NCI-H510A treated with DMSO at 0.1 percent for 48 hours (cell line): Measurements from ENCODE around the gene VSNL1.

Source experiments
- DNase-seq: peaks from one replicate; lab custom pipeline; 2025; lab: John Stamatoyannopoulos, UW

Gene VSNL1

DNA sequence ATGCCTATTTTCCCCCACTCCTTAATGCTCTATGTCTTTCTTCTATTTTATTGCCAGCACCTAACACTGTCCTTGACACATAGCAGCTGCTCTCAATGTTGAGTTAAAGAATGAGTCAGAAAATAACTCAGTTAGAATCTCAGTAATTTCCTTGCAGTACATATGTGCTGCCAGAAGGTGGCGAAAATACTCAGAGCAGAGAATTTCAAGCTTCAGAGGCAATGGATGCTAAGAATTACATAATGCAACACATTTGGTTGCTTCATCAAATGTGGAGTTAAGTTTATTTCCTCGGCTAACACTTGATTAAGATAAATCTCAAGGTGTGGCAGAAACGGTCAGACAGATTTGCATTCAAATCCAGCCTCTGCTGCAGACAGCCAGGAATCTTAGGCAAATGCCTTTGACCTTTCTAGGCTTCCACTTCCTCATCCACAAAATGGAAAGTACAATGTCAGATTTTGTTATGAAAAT, 105.6 kb downstream of the VSNL1 start:
- DNase-seq = peak; percentile 78

DNA sequence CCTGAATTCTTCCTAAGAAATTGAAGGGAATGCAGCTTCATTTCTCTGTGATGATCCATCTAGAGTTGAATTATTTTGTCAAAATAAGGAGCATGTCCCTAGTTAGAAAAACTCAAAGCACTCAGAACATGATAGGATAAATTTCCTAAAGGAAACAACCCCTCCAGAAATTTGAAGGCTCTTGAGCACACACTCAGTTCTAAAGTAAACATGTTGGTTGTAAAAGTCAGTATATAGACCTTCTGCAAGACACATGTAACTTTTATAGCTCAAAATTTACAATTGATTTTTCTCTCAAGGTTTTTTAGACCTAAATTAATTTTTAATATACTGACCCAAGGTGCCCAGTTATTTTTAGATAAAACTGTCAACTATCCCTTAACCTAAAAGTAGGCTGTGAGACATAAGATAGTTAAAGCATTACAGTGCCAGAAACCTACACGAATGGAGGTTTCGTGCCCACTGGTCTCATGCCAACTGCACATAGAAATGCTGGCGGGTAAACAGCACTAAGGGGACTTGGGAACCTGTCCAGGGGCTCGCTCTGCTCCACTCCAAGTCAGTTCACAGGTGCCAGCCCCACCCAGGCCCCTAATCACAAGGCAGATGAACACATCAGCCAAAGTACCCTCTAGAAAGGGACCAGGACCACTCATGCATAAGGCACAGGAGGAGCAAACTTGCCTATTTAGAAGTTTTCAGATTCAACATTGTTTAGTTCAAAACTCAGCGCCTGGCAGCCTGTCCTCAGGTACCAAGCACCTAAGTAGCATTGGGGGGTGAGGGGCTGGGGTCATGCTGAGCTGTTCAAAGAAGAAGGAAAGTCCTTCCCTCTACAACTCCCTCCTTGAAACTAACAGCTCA, 106.6 kb downstream of the VSNL1 start:
- DNase-seq = peak; percentile 51

DNA sequence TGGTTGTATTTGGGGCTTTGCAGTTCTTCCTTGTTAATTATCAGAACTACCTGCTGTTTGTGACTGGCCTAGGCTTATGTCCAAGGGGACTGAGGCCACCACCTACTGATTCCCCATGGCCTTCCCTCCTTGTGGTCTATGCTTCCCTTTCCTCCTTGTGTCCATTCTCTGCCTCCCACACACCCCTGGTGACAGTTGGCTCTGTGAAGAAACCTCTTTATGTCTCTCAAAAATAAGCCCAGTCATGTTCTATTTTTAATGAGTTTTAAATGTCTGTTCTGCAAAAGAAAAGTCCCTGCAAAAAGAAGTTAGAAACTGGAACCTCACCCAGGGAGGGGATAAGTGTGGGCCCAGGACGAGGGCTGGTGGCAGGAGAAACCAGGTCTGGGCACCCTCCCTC, 108.1 kb downstream of the VSNL1 start:
- DNase-seq = no peak

DNA sequence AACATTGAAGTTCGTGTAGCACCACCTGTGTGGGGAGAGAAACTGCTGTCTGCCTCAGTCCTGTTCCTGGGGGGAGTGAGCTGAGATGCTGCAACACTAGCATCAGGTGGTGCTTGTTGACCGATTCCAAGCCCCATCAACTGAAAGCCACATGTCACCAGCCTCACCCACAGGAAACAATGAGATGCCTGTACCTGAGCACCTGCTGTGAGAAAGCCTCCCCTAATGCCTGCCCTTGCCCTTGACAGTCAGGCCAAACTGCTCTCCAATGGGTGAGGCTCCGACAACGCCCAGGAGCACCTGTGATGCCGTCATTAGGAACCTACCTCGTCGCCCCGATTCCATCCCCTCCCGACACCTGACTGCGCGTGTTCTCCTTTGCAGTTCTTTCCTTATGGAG, 108.5 kb downstream of the VSNL1 start:
- DNase-seq = no peak

DNA sequence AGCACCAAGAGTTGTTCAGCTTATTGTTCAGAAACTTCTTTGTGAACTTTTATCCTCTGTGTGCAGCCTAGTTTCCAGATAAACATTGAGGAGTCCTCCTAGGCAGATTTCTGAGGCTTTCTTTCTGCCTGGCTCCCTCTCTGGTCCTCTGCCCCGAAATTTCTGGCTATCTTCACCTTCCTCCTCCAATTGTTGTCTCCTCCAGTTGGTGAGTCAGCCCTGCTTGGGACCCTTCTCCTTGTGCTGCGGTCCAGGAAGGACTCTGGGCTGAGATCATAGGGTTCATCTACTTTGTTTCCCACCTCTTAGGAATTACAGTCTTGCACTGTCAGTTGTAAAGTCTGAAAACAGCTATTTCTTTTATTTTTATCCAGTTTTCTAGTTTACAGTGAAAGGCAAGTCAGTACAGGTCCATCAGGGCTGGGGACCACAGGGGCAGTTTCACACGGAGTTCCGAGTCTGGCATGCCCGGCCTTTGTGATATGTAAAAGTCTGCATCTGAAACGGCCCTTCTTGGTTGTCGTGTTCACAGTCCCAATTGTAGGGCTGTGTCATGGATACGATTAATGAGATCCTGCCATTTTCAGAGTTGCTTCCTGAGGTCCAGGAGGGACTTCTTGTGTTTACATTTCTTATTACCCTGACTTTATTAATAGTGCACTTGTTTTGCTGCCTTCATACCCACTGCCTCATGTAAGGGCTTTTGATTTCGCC, 112.3 kb downstream of the VSNL1 start:
- DNase-seq = no peak

DNA sequence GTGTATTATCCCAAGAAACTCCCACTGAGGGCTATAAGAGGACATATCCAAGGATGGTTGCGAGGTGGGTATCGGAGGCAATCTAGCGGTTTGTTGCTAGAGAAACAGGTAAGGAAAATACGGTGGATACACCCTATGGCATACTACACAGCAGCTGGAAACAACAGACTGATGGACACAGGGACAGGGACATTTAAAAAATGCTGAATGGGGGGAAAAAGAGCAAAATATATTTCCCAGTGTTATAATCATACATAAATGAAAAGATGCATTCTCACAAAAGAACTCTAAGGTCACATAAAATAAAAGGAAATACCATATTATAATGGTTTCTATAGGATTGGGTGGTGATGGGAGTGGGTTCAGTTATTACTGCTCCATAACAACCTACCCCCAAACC, 117.3 kb downstream of the VSNL1 start:
- DNase-seq = no peak

DNA sequence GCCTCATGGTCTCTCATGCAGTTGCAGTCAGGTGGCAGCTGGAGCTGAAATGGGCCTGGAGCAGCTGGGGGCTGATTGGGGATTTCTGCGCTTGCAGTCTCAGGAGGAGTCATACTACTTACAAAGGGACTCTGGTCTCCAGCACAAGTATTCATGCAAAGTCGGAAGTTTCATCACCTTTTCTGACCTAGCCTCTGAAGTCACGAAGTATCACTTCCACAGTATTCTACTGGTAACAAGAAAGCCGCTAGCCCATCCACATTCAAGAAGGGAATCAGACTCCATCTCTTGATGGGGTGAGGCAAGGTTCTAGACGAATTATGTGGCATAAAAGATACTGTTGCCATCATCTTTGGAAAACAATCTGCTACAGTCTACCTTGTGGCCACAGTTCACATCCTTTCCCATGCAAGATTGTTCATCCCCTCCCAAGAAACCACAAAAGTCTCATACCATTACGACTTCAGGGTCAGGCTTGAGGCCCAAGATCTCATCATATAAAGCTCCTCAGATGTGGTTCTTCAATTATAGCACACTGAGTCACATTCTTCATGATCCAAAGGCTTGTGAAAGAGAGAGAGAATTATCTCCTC, 117.9 kb downstream of the VSNL1 start:
- DNase-seq = no peak

DNA sequence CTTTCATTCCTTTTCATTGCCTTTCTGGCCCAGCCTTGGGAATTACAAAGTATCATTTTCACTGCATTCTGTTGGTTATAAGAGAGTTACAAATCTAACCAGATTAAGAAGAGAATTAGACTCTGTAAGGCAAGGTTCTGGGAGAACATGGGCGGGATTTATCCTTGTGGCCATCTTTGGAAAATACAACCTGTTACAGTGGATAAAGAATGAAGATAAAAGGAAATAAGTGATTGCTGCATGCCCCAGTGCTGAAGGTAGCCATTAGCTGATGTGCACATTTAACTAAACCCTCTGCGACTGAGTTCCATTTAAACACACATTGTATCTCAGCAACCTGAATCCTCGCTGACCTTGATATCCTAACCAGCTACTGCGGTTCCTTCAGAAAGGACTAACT, 119.7 kb downstream of the VSNL1 start:
- DNase-seq = no peak

DNA sequence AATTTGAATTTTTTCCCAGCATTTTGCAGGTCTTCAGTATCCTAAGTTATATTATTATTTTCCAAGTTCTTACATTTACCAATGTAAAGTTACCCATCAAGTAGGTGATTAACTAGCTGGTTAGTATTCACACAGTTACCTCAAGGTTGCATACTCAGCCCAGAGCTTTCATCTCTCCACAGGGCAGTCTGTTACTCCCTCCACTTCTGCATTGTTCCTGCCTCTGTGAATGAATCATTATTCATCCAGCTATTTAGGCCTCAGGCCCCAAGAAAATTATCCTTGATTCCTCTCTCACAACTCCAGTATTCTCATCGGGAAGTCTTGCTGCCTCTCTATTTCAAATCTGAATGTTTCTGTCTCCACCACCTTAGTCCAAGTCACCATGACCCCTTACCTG, 121.0 kb downstream of the VSNL1 start:
- DNase-seq = no peak

DNA sequence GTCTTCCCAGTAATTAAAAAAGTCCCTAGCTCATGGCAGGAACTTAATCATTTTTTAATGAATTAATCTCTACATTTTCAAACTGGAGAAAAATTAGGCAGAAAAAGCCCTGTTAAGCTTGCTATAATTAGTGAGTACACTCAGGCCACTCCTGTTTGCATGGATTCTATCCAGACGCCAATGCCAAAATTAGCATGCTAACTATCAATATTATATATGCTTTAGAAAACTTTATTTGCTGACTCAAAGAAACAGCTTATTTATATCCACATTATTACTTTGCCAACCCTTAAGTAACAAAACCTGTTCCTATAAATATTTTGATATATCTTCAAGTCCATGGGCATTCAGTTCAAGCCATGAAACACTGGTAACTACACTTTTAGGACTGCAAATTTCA, 122.2 kb downstream of the VSNL1 start:
- no peak for DNase-seq

DNA sequence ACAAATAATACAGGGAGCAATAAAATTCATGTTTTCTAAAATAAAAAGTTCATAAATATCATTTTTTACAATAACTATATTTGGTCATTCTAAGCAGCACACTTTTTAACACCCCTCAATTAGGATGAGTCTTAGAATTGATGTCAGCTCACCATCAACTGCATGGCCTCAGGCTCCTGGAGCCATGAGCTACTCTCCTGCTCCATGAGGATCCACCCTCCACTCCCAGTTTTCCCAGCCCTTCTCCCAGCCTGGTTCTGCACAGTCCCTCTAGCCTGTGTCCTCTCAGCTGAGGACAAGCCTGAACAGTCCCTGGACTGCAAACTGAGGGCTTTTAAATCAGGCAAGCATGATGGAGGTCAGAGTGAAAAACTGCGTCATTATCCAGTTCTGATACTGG, 124.0 kb downstream of the VSNL1 start:
- DNase-seq = no peak

DNA sequence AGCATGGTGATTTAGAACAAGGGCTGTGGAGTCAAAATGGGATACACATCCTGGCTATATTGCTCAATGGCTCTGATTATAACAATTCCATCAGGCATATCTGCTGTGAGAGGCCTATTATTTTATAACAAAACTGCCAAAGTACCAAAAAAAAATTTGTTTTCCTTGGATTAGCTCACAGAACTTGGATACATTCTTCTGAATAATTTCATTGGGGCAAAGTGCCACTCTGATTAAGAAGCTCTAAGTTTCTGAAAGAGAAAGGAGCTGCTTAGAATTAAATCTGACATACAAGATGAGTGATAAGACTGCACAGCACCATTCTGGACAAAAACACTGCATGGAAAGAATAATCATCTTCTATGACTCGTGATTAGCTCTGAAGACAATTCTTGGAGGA, 127.4 kb downstream of the VSNL1 start:
- DNase-seq = no peak

DNA sequence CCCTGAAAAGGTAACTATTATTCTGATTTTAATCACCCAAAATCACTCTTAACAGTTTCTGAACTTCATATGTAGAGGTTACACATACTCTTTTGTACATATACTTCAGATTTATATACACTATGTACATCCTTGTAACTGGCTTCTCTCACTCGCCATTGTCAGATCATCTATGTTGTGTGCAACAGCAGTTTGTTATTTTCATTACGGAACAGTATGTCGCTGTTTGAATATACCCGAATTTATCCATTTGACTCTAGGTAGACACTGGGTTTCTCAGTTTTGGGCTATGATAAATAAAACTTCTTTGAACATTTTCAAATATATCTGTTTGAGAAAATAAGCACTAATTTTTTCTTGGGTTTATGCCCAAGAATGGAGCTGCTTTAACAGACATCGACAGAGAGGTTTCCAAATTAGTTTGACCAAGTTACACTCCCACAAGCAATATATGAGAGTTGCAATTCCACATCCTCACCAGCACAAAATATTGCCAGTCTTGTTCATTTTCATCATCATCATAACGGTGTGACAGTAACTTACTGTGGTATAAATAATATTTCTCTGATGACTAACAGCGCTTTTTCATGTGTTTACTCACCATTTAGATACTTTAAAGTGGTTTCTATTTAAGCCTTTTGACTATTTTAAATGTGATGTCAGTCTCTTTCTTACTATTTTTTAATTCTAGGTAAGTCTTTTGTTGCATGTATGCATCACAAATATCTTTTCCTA, 132.3 kb downstream of the VSNL1 start:
- no peak for DNase-seq

DNA sequence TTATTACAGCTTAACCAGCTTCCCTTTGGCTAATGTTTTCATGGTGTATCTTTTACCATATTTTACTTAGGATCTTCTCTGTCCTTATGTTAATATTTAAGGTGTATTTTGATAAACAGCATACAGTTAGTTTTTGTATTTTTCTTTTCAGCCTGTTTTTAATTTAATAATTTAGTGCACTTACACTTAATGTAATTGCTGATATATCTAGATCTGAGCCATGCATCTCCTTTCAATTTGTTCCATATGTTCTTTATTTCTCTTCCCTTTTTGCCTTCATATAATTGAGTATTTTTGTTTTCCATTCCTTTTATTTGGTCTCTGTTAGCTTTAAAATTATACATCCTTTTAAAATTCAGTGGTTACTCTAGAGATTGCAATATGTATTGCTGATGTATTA, 134.3 kb downstream of the VSNL1 start:
- DNase-seq = no peak

DNA sequence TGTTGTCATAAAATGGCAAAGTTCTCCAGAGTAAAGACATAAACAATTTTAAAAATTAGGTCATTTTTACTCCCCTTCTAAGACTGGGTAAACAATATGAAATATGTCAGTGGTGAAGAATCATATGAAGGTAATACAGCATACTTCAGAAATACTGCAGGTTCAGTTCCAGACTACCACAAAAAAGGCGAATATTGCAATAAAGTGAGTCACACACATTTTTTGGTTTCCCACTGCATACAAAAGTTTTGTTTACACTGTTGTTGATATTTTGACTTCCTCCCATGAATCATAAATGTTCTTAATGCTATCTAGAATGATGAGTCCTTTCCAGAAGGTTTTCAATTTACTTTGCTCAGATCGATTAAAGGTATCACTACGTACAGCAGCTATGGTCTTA, 139.6 kb downstream of the VSNL1 start:
- DNase-seq = no peak

DNA sequence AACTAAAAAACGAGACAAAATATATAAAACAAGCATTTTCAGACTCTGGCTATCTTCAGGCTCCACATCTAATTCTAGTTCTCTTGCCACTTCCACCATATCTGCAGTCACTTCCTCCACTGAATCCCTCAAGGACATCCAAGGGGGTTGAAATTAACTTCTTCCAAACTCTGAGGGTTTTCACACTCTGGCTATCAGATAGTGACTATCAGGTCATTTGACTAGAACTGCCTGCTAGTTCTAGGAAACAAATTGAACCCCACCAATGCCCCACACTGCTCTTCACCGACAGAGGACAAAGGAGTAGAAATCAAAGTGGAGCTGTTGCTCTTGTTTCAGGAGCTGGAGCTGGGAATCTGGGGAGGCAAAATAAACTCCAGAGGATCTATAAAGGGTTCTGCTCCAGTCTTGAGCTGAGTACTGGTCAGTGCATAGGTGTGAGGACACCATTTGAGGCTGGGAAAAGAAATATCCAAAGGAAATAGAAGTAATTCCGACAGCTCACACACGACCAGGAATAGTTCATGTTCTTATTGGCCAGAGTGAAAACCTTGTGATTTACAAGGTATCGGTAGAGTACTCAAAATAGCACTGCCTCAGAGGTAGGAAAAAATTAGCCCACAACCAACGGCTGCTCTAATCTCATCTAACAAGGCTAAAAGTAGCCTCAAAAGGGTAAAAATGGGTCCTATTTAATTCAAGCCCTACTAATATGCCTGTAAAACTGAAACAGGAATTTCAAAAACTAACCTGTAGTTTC, 141.8 kb downstream of the VSNL1 start:
- no peak for DNase-seq

DNA sequence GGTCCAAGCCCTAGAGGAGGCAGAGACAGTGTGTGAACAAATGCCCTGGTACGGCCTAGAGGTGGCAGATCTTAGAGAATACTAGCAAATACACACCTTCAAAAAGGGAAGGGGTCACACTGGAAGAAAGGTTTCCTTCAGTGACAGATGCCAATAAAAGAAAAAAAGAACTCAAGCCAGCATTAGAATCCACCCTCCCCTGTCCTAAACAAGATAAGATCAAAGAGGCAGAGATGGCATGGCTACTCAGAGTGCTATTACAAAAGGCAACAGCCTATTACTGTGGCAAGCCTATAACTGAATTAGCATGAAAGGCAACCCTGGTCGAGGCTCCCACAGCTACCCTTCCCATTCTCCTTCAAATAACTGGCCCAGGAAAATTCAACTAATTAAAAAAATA, 143.5 kb downstream of the VSNL1 start:
- no peak for DNase-seq

DNA sequence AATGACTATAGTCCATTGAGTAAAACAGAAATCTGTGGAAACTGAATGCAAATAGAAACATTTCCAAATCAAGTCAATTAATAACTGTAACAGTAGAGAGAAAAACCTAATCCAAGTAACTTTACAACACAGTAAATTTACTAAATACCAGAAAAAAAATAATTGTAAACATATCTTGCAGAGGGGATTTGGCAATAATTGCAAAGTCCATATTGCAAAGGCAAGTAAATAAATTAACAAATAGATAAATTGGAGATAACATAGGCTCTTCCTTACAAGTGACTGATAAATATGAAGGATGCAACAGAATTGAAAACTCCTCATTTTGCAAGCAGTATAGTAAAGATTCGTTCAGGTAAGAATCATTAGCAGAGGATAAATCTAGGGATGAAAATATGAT, 148.1 kb downstream of the VSNL1 start:
- DNase-seq = no peak

DNA sequence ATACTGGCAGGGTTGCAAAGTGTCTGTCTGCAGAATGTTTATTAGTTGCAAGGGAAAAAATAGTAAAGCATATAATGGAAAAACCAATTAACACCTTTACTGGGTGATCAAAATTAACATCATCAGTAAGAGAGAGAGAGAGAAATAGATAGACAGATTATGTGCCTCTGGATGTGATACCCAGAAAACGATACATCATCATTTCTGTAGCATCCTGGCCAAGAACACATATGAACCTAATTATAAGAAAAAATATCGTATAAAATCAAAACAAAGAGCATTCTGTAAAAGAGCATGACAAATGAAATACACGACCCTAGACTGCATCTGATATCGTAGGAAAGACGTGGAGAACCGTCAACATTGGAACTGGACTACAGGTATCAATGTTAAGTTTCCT, 148.5 kb downstream of the VSNL1 start:
- DNase-seq = no peak

DNA sequence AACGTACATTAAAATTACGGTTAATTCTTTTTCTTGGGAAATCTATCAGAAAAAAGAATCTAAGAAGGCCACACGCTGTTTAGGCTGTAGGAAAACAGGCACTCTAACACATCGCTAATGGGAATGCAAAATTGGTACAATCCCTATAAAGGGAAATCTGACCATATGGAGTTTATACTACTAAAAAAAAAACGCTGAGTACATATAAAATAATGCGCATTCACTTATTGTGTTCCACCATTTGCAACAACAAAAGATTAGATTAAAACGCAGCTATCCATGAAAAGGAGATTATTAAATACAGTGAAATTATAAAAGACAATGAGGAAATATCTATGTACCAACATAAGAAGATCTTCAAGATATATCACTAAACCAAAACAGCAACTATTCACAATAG, 150.3 kb downstream of the VSNL1 start:
- no peak for DNase-seq
